ENCODE data around the gene CEP85L.

The CEP85L gene

DNA sequence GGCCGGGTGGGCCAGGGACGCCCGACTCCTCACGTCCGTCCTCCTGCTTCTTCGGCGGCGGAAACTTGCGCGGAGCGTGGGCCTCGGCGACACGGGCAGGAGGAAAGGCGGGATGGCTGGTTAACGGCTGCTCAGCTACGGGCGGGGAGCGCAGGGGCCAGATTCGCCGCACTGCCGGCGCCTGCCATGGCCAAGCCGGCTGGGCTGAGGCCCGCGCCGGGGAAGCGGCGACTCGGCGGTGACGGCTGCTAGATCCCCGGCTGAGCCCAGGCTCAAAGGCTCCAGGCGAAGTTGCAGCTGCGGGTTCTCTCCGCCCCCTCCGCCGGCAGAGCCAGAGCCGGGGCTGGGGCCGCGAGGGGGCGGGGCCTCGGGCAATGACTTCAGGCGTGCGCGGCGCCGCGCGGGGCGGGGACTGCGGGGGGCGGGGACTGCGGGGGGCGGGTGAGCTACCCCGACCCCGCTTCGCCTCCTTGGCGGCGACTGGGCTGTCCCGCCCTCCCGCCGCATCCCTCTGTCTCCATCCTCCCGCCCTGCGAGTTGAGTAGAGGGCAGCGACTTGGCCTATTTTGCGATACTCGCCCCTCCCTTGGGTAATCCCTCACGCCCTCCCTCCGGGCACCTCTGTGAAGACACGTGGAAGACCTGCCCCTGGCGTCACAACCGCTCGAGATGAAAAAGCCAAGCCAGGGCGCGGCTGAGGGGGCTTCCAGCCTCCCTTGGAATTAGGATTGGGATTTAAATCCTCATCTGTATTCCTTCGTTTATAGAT is at the start of gene CEP85L:
CEP85L (minus strand) TSS at position 310 of the 769 bp plus-strand sequence. CDS start 322 bp downstream, outside the sequence.
- DNase-seq (ENCODE audit: low read depth in 4 of 4, low spot score in 1 of 4), result peak; percentile 73 to 91 (median 82)

DNA sequence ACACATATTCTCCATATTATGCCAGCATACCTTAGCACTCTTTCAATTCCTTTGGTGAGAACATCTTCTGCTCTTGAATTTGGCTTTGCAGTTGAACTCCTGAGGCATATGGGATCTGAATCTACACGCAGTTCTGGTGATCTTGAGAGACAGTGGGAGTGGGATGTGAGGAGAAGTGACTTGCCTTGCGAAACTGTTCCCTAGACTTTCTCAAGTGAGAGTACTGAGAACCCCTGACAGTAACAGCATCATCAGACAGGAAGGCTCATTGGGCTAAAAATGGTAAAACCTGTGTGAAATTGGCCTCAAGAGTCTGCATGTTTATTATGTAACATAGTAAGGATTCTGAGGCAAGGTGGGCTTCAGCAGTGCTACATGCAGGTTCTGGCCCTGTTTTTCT is 49.1 kb upstream of the CEP85L start:
- no peak for DNase-seq (ENCODE audit: low read depth in 4 of 4, low spot score in 1 of 4)

DNA sequence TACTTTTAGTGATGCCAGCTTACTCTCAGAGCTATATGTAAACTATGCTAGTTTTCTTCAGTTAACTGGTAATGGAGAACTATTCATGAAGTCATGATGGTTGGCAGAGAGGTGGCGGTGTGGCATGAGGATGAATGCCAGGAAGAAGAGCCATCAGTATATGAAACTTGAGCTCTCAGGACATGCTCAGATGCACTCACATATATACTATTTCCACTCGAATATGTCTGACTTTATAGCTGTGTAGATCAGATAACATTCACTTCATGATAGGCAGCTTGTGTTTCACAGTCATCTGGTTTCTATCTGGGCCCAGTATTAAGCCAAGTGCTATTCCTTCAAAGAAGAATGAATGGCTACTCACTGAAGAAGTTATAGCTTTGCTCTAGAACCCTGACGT is 46.2 kb upstream of the CEP85L start:
- no peak for DNase-seq (ENCODE audit: low read depth in 4 of 4, low spot score in 1 of 4)

DNA sequence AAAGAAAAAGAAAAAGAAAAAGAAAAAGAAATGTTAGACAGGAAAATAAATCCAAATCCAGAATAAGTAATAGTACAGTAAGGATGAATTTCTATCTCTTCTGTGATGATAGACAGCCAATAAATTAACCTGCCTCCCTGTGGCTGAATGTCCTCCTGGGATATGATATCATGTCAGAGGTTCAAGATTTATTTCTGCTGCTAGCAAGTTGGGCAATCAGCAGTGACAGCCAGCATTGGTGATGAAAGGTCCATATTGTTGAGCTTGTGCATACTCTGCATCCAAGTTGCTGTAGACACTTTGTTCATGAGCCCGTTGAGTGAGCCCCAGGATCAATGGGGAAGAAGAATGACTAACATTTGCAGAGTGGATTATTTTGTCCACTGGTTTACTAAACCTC is 44.9 kb upstream of the CEP85L start:
- DNase-seq (ENCODE audit: low read depth in 4 of 4, low spot score in 1 of 4), result no peak

DNA sequence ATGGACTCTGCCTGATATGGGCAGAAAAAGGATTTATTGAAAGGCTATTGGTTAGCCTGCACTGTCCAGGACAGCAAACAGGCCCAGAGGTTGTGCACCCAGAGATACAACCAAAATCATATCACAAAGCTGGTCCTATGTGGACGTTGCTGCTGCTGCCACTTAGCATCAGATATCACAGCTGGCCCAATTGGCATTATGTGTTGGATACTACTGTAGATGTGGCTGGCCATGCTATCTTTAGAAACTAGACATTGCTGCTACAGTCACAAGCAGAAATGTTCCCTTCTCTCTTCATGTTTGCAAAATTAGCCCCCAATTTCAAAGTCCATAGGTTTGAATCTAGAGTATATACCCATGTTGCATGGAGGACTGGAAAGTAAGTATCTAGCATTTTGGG is 42.2 kb upstream of the CEP85L start:
- no peak for DNase-seq (ENCODE audit: low read depth in 4 of 4, low spot score in 1 of 4)

DNA sequence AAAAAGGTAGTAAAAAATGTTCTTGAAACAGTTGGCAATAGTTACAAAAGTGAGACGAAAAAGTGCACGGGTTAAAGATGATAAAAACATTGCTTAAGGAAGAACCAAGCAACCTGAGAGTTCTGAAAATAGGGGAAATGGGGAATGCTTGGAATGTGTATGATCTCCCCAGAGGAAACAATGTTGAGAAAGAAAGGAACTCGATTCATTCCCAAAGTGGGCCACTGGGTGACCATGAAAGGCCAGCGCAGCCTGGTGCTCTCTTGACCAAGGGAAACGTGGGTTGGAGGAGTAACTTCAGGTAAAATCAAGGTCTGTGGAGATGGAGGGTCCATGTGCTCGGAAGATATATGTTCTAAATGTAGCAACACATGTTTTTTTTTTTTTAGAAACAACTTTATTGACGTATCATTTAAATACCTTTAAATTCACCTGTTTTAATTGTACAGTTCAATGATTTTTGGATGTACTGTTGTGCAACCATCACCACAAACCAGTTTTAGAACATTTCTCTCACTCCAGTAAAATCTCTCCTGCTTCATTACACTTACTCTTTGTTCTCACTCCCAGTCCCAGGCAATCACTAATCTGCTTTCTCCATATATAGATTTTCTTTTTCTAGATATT is 34.5 kb upstream of the CEP85L start:
- DNase-seq (ENCODE audit: low read depth in 4 of 4, low spot score in 1 of 4), result no peak

DNA sequence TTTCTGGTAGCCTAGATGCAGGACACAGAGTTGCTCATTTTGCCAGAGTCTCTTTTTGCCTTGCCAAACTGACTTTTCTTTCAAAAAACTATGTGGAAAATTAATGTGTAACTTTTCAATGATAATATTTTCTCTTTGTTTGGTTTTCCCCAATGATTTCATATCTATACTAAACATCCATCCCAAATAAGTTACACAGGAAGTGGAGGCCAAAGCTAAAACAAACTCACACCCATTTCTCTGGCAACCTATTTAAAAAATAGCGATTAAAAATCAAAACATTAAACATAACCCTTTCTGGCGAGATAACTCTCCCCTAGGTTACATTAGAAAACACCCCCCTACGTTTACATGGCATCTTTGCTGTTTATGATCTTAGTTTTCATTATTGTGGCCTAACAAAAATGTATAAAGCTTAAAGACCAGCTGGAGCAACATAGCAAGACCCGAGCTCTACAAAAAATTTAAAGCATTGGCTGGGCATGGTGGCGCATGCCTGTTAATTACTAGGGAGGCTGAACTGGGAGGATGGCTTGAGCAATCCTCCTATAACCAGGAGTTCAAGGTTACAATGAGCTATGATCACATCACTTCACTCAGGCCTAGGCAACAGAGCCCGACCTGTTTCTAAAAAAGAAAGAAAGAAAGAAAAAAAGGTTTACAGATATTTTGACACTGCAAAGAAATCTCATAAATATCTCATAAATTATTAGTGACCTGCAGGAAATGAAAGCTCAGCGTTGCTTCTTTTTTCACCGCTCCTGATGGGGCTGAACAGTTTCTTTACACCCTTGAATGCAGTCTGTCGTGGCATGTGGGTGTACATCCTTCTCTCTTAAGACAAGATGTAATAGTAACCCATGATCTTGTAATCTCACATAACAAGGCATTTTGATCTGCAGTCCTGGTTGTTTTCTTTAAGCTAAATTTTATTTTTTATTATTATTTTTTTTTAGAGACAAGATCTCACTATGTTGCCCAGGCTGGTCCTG is 32.8 kb upstream of the CEP85L start:
- no peak for DNase-seq (ENCODE audit: low read depth in 4 of 4, low spot score in 1 of 4)

DNA sequence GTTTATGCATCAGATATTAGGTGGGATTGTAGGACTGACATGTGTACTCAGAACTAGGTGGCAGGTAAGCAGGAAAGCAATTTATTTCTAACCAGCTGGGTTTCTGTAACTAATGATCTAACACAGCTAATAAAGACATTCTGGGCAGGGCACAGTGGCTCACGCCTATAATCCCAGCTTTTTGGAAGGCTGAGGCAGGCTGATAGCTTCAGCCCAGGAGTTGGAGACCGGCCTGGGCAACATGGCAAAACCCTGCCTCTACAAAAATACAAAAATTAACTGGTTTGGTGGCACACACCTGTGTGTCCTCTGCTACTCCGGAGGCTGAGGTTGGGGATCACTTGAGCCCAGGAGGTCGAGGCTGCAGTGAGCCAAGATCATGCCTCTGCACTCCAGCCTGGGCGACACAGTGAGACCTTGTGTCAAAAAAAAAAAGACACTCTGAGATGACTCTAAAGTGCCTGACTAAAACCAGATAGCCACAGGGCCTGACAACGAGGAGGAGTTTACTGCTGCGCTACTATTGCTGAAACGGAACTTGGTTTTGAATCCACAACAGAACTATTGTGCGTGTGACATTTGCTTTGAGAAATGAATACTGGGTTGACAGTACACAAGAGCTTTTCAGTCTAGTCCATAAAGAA is 29.2 kb upstream of the CEP85L start:
- DNase-seq (ENCODE audit: low read depth in 4 of 4, low spot score in 1 of 4), result no peak

DNA sequence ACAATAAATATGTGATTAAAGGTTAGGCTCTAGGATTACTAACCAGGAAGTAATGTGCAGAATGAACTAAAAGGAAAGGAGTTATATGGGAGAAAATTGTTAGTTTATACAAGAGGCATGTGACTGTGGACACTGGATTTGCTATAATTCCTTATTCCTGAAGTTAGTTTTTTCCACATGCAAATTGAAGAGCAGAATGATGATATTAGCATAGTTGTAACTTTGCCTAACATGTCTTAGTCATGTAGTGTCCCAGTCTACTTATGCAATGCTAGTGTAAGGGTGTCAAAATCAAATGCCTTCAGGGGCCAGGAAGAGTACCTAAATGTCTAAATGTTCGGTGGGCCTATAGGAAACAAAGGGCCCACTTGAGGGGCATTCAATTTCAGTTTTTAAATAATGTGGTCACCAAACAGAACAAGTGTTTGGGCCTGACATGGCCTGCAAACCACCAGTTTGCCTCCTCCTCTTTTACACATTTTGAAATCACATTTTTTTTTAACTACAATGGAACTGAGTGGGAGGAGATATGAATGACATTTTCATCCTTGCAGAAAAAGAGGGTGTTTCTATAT is 28.0 kb upstream of the CEP85L start:
- no peak for DNase-seq (ENCODE audit: low read depth in 4 of 4, low spot score in 1 of 4)

DNA sequence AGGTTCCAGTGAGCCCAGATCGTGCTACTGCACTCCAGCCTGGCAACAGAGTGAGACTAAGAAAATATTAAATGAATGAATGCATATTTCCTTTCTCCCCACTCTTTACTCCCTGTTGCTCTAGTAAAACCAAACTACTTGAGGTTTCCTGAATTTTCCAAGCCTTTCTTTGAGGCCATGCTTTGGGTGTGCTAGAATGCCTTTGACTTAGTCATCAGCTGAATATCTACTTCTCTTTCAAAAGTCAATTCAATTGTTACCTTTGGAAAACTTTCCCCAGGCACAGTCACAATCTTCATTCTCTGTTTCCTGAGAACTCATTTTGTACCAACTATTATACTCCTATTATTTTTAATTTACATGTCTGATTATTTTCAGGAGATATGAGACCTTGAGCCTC is 27.5 kb upstream of the CEP85L start:
- no peak for DNase-seq (ENCODE audit: low read depth in 4 of 4, low spot score in 1 of 4)

DNA sequence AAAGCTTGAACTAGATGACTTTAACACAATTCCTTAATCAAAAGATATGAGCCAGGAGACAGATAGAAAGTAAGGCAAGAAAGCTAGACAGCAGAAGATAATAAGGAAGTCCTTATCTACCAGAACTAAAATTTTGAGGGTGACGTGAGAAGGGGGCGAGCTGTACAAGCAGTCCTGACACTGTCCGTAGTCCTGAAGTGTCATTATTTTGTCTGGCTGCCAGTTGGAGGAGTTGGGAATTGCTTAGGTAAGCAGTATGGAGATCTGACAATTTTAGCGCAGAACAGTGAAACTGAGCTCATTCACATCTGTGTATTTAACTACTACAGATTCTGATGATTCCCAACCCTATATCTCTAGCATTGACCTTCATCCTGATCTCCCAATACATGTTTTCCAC is 25.8 kb upstream of the CEP85L start:
- no peak for DNase-seq (ENCODE audit: low read depth in 4 of 4, low spot score in 1 of 4)

DNA sequence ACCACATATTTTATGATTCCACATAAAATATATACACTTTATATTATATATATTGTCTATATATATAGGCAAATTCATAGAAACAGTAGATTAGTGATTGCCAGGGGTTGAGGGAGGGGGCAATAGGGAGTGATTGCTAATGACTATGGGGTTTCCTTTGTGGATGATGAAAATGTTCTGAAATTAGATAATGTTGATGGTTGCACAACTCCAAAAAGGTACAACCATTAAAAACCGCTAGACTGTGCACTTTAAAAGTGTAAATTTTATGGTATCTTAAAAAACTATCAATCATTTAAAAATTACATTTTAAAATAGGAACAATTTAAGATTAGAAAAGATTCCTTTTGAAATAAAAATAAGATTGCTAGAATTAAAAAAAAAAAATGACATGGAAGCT is 23.8 kb upstream of the CEP85L start:
- DNase-seq (ENCODE audit: low read depth in 4 of 4, low spot score in 1 of 4), result no peak

DNA sequence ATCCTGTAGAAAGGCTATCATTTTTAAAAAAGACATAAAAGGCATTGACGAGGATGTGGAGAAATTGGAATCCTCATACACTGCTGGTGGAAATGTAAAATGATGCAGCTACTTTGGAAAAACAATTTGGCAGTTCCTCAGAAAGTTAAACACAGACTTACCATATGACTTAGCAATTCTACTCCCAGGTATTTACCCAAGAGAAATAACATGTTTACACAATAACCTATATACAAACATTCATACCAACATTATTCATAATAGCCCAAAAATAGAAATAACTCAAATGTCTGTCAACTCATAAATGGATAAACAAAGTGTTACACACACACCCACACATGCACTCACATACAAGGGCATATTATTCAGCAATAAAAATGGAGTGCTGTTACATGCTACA is 23.4 kb upstream of the CEP85L start:
- no peak for DNase-seq (ENCODE audit: low read depth in 4 of 4, low spot score in 1 of 4)

DNA sequence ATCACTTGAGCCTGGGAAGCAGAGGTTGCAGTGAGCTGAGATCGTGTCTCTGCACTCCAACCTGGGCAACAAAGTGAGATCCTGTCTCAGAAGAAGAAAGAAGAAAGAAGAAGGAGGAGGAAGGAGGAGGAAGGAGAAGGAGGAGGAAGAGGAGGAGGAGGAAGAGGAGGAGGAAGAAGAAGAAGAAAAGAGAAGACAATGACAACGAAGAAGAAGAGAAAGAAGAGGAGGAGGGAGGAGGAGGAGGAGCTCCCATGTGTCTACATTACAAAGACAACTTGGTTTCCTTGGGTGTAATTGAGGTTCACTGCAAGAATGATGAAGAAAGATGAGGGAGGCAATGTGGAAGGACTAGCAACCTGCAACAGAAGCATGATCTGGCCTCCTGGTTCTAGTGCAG is 21.3 kb upstream of the CEP85L start:
- no peak for DNase-seq (ENCODE audit: low read depth in 4 of 4, low spot score in 1 of 4)

DNA sequence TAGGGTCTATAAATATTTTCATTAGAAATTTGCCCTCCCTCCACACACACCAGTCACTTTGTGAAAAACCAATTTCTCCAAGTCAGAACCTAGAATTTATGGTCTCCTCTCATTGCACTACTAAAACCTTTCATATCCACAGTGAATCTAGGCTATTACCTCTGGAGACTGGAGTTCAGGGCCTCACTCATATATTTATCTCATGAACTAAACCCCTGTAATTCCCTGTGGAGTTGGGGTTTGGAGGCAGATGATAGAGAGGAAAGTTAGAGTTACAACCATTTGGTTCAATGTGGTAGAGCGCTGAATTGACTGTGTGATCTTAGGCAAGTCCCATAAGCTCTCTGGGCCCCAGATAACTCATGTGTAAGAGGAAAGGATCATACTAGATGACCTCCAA is 18.2 kb upstream of the CEP85L start:
- DNase-seq (ENCODE audit: low read depth in 4 of 4, low spot score in 1 of 4), result no peak

DNA sequence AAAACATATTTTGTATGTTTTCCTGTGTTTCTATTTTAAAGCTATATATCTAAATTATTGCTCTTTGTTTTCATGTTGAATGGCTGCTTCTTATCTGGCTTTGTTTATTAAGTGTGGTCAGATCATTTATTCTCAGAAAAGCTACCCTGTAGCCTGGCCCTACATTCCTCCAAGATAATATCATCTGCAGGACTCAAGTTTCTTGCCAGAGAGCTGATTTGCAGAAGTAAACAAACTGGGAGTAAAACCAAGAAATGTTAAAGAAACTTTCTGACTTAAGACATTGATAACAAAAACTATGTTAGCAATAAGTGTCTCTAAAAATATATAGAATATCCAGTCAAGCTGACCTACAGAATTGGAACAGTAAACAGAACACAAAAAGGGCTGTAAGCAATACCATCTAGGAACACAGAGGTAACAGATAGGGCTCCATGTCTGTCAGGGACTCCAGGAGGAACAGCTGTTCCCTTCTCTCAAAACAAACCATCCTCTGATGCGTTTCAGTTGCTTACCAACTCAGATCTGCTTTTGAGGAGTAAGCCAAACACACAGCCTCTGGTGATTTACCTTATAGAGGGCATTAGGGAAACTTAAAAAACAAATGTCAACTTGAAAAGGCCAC is 17.5 kb upstream of the CEP85L start:
- no peak for DNase-seq (ENCODE audit: low read depth in 4 of 4, low spot score in 1 of 4)

DNA sequence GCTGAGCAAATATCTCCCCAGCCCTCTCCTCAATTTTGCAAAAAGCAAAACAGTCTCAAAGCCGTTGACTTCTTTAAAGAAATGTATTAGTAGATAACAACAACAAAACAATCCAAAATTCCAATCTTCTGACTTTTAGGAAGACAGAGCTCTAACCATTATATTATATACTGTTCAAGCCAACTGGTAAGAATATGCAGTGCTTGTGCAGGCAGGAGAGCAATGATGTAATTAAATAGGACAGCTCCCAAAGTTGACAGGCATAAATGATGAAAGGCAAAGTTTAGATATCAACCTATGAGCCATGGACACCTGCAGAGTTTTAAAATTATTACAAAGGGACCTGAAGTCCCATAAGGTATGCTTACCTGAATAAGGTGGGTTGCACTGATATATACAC is 16.6 kb upstream of the CEP85L start:
- DNase-seq (ENCODE audit: low read depth in 4 of 4, low spot score in 1 of 4), result no peak

DNA sequence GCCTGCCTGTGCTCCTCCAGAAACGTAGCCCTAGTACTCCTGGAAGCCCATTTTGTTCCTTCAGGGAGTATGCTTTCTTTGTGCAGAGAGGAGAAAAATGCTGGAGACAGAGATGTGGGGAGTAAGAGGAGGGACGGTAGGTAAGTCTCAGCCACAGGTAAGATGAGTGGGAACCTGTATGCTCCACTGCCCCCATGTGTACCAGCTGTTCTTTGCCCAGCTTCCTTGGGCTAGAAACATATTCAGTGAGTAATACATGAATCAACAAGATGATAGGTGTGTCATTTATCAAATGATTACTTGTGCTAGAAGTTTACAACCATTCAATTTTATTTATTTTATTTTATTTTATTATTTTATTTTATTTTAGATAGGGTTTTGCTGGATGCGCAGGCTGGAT is 13.6 kb upstream of the CEP85L start:
- DNase-seq (ENCODE audit: low read depth in 4 of 4, low spot score in 1 of 4), result no peak

DNA sequence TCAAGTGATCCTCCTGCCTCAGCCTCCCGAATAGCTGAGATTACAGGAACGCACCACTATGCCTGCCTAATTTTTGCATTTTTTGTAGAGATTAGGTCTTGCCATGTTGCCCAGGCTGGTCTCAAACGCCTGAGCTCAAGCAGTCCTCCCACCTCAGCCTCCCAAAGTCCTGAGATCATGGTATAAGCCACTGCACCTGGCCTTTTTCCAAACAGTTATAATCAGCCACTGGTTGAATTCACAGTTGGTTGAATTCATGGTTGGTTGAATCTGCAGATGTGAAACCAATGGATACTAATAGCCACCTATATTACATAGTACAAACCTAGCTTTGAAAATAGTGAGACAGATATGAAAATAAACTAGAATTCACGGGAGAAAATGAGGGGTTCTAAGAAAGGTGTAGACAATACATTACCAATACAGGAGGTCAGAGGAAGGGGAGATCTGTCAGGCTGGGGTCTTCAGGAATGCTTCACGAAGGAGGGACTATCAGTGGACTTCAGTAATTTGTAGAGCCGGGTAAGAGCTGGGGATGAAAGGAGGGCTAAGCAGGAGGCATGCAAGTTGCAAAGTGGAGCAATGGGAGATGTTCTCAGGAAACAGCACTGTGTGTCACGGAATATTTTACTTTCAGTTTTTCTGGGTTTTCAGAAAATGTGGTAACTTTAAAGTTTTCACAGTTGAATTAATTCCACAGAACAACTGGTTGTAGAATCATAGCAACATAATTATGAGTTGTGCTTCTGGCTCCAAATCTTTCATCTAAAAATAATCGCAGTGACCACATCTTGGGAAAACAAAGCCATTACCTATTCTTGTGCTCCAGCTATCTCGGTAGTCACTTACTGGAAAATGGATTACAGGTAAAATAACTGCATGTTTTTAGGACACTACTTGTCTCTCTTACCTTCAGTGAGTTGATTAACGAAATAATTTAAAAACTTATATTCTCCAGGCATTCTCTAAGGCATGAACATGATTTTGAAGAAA is 12.9 kb upstream of the CEP85L start:
- no peak for DNase-seq (ENCODE audit: low read depth in 4 of 4, low spot score in 1 of 4)
